Mucosa of rectum (tissue), 2 donors: Measurements from ENCODE around the gene RPS24.

Source experiments
- H3K27ac ChIP-seq, 2 donors: one replicate each; pipeline ENCODE4 v1.7.0; 2013; ENCODE audit warnings: inconsistent platforms in 2 of 2, low read depth in 2 of 2, low read length in 2 of 2
- H3K27me3 ChIP-seq, 2 donors: one replicate each; pipeline ENCODE4 v1.7.0; 2013; ENCODE audit warnings: low read length in 2 of 2; ENCODE audit not compliant: control insufficient read depth in 2 of 2, insufficient read depth in 2 of 2
- H3K36me3 ChIP-seq, 2 donors: one replicate each; pipeline ENCODE4 v1.7.0; 2013; ENCODE audit warnings: low read length in 2 of 2; ENCODE audit not compliant: control insufficient read depth in 2 of 2, insufficient read depth in 2 of 2
- H3K4me1 ChIP-seq, 2 donors: one replicate each; pipeline ENCODE4 v1.7.0; 2013; ENCODE audit warnings: low read length in 2 of 2, mild to moderate bottlenecking in 1 of 2; ENCODE audit not compliant: control insufficient read depth in 2 of 2, insufficient read depth in 2 of 2
- H3K4me3 ChIP-seq, 2 donors: one replicate each; pipeline ENCODE4 v1.7.0; 2013; ENCODE audit warnings: low read length in 2 of 2
- H3K9ac ChIP-seq, 2 donors: one replicate each; pipeline ENCODE4 v1.7.0; 2013; ENCODE audit warnings: low read length in 2 of 2, low read depth in 1 of 2, mild to moderate bottlenecking in 1 of 2
- H3K9me3 ChIP-seq, 2 donors: one replicate each; pipeline ENCODE4 v1.7.0; 2013; ENCODE audit warnings: low read length in 2 of 2; ENCODE audit not compliant: control insufficient read depth in 2 of 2
- donor health status: healthy.
- donor health status: Normal muscosa, but diverticular disease.

The RPS24 gene

GRCh38 chr10:78023741-78024140 lies 9.9 kb upstream of the RPS24 start:
- Histone ChIP-seq H3K27ac (no peak overlapping the region), H3K36me3 (peaks cover 48 to 67% of the 10 kb centered on the region in 2 donors), H3K27me3 (no peaks in the 10 kb centered on the region), H3K9ac (no peak overlapping the region), H3K4me1 (peaks cover 5 to 9% of the 10 kb centered on the region in 2 donors), H3K9me3 (no peaks in the 10 kb centered on the region), H3K4me3 (no peak overlapping the region)

GRCh38 chr10:78025685-78026364 lies 7.8 kb upstream of the RPS24 start:
- H3K36me3 ChIP-seq: peaks cover 39 to 47% of the 10 kb centered on the region in 2 donors
- H3K4me1 ChIP-seq: peaks cover 9 to 11% of the 10 kb centered on the region in 2 donors
- no peaks in the 10 kb centered on the region for H3K27me3 ChIP-seq
- no peak overlapping the region for H3K9ac ChIP-seq
- no peak overlapping the region for H3K4me3 ChIP-seq
- H3K9me3 ChIP-seq: no peaks in the 10 kb centered on the region
- no peak overlapping the region for H3K27ac ChIP-seq

GRCh38 chr10:78028438-78029268 lies 5.0 kb upstream of the RPS24 start:
- peak overlapping the region; percentile 66 to 84 for H3K27ac ChIP-seq
- peaks cover 9 to 11% of the 10 kb centered on the region in 2 donors for H3K4me1 ChIP-seq
- H3K36me3 ChIP-seq: peaks cover 16 to 21% of the 10 kb centered on the region in 2 donors
- H3K4me3 ChIP-seq: peak overlapping the region; percentile 94 to 99
- H3K9me3 ChIP-seq: no peaks in the 10 kb centered on the region
- H3K27me3 ChIP-seq: no peaks in the 10 kb centered on the region
- H3K9ac ChIP-seq: peak overlapping the region; percentile 87 to 91

GRCh38 chr10:78029269-78030226 lies 4.1 kb upstream of the RPS24 start, which contains the start of gene POLR3A:
Gene POLR3A, minus strand, starts transcription at chr10:78029515. Its CDS starts 108 bp downstream, at chr10:78029407.
- Histone ChIP-seq H3K36me3 (peaks cover 12 to 16% of the 10 kb centered on the region in 2 donors), H3K4me1 (peaks cover 12 to 14% of the 10 kb centered on the region in 2 donors), H3K9me3 (no peaks in the 10 kb centered on the region), H3K9ac (peak within 1 kb of the TSS; percentile 87 to 91), H3K27ac (peak within 1 kb of the TSS; percentile 66 to 84), H3K4me3 (peak within 1 kb of the TSS; percentile 94 to 99), H3K27me3 (no peaks in the 10 kb centered on the region)

GRCh38 chr10:78033387-78033636 lies 351 bp upstream of the RPS24 start:
- peak overlapping the region; percentile 96 to 97 for H3K4me3 ChIP-seq
- peaks cover 21% of the 10 kb centered on the region in 2 donors for H3K4me1 ChIP-seq
- peaks cover 24 to 29% of the 10 kb centered on the region in 2 donors for H3K36me3 ChIP-seq
- H3K9ac ChIP-seq: peak overlapping the region in 1 of 2 donors; percentile 28
- H3K27me3 ChIP-seq: no peaks in the 10 kb centered on the region
- H3K9me3 ChIP-seq: no peaks in the 10 kb centered on the region
- peak overlapping the region in 1 of 2 donors; percentile 28 for H3K27ac ChIP-seq

- H3K4me3 ChIP-seq: peak overlapping the region; percentile 96 to 97
- H3K36me3 ChIP-seq: peaks cover 39 to 46% of the 10 kb centered on the region in 2 donors
- H3K27ac ChIP-seq: no peak overlapping the region
- H3K27me3 ChIP-seq: no peaks in the 10 kb centered on the region
- peak overlapping the region; percentile 69 to 86 for H3K9ac ChIP-seq
- peaks cover 14 to 17% of the 10 kb centered on the region in 2 donors for H3K4me1 ChIP-seq
- H3K9me3 ChIP-seq: no peaks in the 10 kb centered on the region
These were observed 1.4 kb downstream of the RPS24 start for GRCh38 chr10:78035025-78035424.

GRCh38 chr10:78035437-78035836 lies 1.8 kb downstream of the RPS24 start:
- Histone ChIP-seq H3K4me1 (peaks cover 14 to 17% of the 10 kb centered on the region in 2 donors), H3K9me3 (no peaks in the 10 kb centered on the region), H3K27me3 (no peaks in the 10 kb centered on the region), H3K36me3 (peaks cover 42 to 48% of the 10 kb centered on the region in 2 donors), H3K9ac (peak overlapping the region; percentile 69 to 86), H3K27ac (no peak overlapping the region), H3K4me3 (no peak overlapping the region)

GRCh38 chr10:78035933-78036583 lies 2.4 kb downstream of the RPS24 start:
- H3K27me3 ChIP-seq: no peaks in the 10 kb centered on the region
- H3K4me1 ChIP-seq: peaks cover 14 to 17% of the 10 kb centered on the region in 2 donors
- H3K9me3 ChIP-seq: no peaks in the 10 kb centered on the region
- no peak overlapping the region for H3K9ac ChIP-seq
- no peak overlapping the region for H3K4me3 ChIP-seq
- no peak overlapping the region for H3K27ac ChIP-seq
- peaks cover 48 to 54% of the 10 kb centered on the region in 2 donors for H3K36me3 ChIP-seq

GRCh38 chr10:78038105-78038504 lies 4.4 kb downstream of the RPS24 start:
- Histone ChIP-seq H3K36me3 (peaks cover 56 to 67% of the 10 kb centered on the region in 2 donors), H3K4me1 (peaks cover 14 to 17% of the 10 kb centered on the region in 2 donors), H3K9me3 (no peaks in the 10 kb centered on the region), H3K27me3 (no peaks in the 10 kb centered on the region), H3K27ac (no peak overlapping the region), H3K9ac (no peak overlapping the region), H3K4me3 (no peak overlapping the region)
